ENCODE results near the gene TSTD1. TPM values are rescaled to one million over a fixed set of nuclear protein-coding genes. Genes with fewer than 3 reads are reported as not detected.

TSTD1 gene
- total and polyA plus RNA-seq, 2 experiments from 2014 or later = 94.9 to 244 TPM

DNA sequence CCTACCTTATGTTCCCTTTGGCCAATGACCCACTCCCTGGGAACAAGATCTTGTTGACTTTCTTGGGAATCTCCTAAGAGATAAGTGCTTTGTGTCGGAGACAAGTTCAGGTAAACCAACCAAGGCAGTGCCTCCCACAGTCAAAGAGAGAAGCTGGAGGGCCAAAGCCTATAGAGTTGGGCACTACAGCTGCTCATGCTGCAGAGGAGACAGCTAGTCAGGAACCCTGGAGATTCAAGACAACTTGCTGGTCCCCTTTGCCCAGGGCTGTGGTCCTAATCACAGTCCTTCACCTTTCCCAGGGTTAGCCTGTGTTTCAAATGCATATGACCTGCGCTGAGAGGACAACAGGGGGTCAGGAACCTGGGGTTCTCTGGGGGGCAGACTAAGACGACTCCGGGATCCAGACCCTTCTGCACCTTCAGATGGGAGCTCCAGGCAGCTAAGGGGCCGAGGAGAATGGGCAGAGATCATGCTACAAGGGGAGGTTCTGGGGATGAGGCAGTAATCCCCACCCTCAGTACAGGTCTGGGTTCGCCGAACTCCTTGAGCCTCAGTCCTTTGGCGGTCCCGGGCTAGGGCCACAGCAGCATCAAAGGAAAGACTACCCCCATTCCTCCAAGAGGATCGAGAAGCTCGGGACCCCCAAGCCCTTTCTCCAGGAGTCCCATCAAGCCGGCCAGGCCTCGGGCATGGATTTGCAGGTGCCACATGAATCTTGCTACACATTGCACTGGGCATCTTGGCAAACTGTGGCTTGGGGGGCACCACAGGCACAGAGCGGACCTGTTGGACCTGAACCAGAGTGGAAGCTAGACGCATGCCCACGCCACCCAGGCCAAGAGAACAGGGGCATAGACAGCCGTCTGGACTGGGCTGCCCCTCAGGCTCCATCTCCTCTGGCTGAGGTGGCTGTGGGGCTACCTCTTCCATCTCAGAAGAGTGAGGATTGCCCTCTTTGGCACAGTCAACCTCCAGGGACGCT lies 9.0 kb upstream of the TSTD1 start:
- Histone ChIP-seq H3K79me2 (replicated peaks; ENCODE audit: insufficient read depth) (peaks cover 24% of the 10 kb centered on the region), H3K27me3 (ENCODE audit: insufficient read depth) (peaks cover 5% of the 10 kb centered on the region; the same call in 1 of the 2 replicates), H3K27ac (ENCODE audit: low read depth) (no peak overlapping the region), H4K20me1 (replicated peaks; ENCODE audit: insufficient read depth) (no peaks in the 10 kb centered on the region), H2AFZ (no peak overlapping the region), H3K4me1 (ENCODE audit: insufficient read depth) (peaks cover 7% of the 10 kb centered on the region), H3K4me2 (no peak overlapping the region), H3K4me3 (no peak overlapping the region), H3F3A (replicated peaks; ENCODE audit: low read depth) (0 out of 2 replicates have a peak, but pooled peaks cover 9% of the 10 kb centered on the region), H3K36me3 (ENCODE audit: insufficient read depth) (peaks cover 6% of the 10 kb centered on the region; the same call in 1 of the 2 replicates), H3K9me2 (ENCODE audit: insufficient read depth) (peaks cover 15% of the 10 kb centered on the region)
- Mint-ChIP-seq H3K27ac (no peak overlapping the region), H3K36me3 (ENCODE audit: low read depth) (peaks cover 28% of the 10 kb centered on the region), H3K27me3 (ENCODE audit: insufficient read depth, low read depth, poor library complexity) (peaks cover 16% of the 10 kb centered on the region), H3K4me3 (peak overlapping the region; percentile 29; the same call in 1 of the 3 replicates), H3K4me1 (peaks cover 16% of the 10 kb centered on the region), H3K9me3 (peaks cover 38% of the 10 kb centered on the region)
- TF ChIP-seq CREB1 (CRISPR knock-in tag; IDR thresholded peaks at IDR 0.05; ENCODE audit: low read depth) = no peak
- no peak for TF ChIP-seq ZNF114 (CRISPR knock-in tag; IDR thresholded peaks at IDR 0.05)
- no peak for TF ChIP-seq EZH2 (IDR thresholded peaks at IDR 0.05; ENCODE audit: low read depth, unreplicated experiment)
- no peak for ATAC-seq
- DNase-seq (ENCODE audit: low spot score) = no peak

DNA sequence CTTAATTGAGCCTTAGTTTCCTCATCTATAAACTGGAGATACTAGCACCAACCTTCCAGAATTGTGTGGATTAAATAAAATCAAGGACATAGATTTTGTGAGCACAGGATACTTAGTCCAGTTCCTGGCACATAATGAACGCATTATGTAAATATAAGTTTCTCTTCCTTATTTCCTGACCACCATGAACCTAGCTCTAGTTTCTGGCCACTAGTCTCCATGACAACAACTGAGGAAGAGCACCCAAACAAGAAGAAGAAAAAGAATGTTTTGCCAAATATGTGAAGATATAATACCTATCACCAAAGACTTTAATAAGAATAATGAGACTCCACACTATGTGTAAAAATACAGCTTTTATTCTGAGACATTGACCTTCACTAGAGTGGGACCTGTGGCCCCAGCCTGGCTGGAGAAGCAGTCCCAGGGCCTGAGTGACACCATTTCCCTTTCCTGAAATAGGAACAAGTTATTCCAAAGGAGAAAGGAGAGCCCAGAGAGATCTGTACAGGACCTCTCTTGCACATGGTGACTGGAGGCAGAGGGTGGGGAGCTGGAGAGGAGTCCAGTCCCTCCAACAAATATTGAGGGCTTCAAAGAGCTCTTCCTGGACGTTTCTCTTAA lies 8.0 kb upstream of the TSTD1 start:
- no peak for ATAC-seq
- peak overlapping the region; percentile 97 for H3K4me3 Mint-ChIP-seq
- H3K27ac Mint-ChIP-seq = peak overlapping the region; percentile 99
- no peak for TF ChIP-seq JUNB (IDR thresholded peaks at IDR 0.05; ENCODE audit: unreplicated experiment)
- TF ChIP-seq, protein P1, sequence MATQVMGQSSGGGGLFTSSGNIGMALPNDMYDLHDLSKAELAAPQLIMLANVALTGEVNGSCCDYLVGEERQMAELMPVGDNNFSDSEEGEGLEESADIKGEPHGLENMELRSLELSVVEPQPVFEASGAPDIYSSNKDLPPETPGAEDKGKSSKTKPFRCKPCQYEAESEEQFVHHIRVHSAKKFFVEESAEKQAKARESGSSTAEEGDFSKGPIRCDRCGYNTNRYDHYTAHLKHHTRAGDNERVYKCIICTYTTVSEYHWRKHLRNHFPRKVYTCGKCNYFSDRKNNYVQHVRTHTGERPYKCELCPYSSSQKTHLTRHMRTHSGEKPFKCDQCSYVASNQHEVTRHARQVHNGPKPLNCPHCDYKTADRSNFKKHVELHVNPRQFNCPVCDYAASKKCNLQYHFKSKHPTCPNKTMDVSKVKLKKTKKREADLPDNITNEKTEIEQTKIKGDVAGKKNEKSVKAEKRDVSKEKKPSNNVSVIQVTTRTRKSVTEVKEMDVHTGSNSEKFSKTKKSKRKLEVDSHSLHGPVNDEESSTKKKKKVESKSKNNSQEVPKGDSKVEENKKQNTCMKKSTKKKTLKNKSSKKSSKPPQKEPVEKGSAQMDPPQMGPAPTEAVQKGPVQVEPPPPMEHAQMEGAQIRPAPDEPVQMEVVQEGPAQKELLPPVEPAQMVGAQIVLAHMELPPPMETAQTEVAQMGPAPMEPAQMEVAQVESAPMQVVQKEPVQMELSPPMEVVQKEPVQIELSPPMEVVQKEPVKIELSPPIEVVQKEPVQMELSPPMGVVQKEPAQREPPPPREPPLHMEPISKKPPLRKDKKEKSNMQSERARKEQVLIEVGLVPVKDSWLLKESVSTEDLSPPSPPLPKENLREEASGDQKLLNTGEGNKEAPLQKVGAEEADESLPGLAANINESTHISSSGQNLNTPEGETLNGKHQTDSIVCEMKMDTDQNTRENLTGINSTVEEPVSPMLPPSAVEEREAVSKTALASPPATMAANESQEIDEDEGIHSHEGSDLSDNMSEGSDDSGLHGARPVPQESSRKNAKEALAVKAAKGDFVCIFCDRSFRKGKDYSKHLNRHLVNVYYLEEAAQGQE (IDR thresholded peaks at IDR 0.05; ENCODE audit: unreplicated experiment) = no peak
- TF ChIP-seq, protein P2, sequence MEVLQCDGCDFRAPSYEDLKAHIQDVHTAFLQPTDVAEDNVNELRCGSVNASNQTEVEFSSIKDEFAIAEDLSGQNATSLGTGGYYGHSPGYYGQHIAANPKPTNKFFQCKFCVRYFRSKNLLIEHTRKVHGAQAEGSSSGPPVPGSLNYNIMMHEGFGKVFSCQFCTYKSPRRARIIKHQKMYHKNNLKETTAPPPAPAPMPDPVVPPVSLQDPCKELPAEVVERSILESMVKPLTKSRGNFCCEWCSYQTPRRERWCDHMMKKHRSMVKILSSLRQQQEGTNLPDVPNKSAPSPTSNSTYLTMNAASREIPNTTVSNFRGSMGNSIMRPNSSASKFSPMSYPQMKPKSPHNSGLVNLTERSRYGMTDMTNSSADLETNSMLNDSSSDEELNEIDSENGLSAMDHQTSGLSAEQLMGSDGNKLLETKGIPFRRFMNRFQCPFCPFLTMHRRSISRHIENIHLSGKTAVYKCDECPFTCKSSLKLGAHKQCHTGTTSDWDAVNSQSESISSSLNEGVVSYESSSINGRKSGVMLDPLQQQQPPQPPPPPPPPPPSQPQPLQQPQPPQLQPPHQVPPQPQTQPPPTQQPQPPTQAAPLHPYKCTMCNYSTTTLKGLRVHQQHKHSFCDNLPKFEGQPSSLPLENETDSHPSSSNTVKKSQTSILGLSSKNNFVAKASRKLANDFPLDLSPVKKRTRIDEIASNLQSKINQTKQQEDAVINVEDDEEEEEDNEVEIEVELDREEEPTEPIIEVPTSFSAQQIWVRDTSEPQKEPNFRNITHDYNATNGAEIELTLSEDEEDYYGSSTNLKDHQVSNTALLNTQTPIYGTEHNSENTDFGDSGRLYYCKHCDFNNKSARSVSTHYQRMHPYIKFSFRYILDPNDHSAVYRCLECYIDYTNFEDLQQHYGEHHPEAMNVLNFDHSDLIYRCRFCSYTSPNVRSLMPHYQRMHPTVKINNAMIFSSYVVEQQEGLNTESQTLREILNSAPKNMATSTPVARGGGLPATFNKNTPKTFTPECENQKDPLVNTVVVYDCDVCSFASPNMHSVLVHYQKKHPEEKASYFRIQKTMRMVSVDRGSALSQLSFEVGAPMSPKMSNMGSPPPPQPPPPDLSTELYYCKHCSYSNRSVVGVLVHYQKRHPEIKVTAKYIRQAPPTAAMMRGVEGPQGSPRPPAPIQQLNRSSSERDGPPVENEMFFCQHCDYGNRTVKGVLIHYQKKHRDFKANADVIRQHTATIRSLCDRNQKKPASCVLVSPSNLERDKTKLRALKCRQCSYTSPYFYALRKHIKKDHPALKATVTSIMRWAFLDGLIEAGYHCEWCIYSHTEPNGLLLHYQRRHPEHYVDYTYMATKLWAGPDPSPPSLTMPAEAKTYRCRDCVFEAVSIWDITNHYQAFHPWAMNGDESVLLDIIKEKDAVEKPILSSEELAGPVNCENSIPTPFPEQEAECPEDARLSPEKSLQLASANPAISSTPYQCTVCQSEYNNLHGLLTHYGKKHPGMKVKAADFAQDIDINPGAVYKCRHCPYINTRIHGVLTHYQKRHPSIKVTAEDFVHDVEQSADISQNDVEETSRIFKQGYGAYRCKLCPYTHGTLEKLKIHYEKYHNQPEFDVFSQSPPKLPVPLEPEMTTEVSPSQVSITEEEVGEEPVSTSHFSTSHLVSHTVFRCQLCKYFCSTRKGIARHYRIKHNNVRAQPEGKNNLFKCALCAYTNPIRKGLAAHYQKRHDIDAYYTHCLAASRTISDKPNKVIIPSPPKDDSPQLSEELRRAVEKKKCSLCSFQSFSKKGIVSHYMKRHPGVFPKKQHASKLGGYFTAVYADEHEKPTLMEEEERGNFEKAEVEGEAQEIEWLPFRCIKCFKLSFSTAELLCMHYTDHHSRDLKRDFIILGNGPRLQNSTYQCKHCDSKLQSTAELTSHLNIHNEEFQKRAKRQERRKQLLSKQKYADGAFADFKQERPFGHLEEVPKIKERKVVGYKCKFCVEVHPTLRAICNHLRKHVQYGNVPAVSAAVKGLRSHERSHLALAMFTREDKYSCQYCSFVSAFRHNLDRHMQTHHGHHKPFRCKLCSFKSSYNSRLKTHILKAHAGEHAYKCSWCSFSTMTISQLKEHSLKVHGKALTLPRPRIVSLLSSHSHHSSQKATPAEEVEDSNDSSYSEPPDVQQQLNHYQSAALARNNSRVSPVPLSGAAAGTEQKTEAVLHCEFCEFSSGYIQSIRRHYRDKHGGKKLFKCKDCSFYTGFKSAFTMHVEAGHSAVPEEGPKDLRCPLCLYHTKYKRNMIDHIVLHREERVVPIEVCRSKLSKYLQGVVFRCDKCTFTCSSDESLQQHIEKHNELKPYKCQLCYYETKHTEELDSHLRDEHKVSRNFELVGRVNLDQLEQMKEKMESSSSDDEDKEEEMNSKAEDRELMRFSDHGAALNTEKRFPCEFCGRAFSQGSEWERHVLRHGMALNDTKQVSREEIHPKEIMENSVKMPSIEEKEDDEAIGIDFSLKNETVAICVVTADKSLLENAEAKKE (CRISPR knock-in tag; IDR thresholded peaks at IDR 0.05) = no peak
- no peak for TF ChIP-seq NANOG (IDR thresholded peaks at IDR 0.05; ENCODE audit: borderline replicate concordance)
- no peak for TF ChIP-seq ZNF114 (CRISPR knock-in tag; IDR thresholded peaks at IDR 0.05)
- no peak for TF ChIP-seq CREB1 (CRISPR knock-in tag; IDR thresholded peaks at IDR 0.05; ENCODE audit: low read depth)

More for the DNA sequence above, 8.0 kb upstream of the TSTD1 start:
- no peak for DNase-seq (ENCODE audit: low spot score)
- Histone ChIP-seq H3K36me3 (ENCODE audit: insufficient read depth) (peaks cover 6% of the 10 kb centered on the region; the same call in 1 of the 2 replicates), H3K4me2 (peak overlapping the region; percentile 86), H3K4me3 (peak overlapping the region; percentile 52), H3K4me1 (ENCODE audit: insufficient read depth) (peaks cover 7% of the 10 kb centered on the region), H3K79me2 (replicated peaks; ENCODE audit: insufficient read depth) (peaks cover 27% of the 10 kb centered on the region), H4K20me1 (replicated peaks; ENCODE audit: insufficient read depth) (no peaks in the 10 kb centered on the region), H3K27me3 (ENCODE audit: insufficient read depth) (peaks cover 5% of the 10 kb centered on the region; the same call in 1 of the 2 replicates), H2AFZ (no peak overlapping the region), H3F3A (replicated peaks; ENCODE audit: low read depth) (peaks cover 15% of the 10 kb centered on the region; the same call in 1 of the 2 replicates), H3K9me2 (ENCODE audit: insufficient read depth) (peaks cover 15% of the 10 kb centered on the region), H3K27ac (ENCODE audit: low read depth) (peak overlapping the region; percentile 90; the same call in 1 of the 2 replicates)
- Mint-ChIP-seq H3K9me3 (peaks cover 38% of the 10 kb centered on the region), H3K27me3 (ENCODE audit: insufficient read depth, low read depth, poor library complexity) (peaks cover 16% of the 10 kb centered on the region), H3K36me3 (ENCODE audit: low read depth) (peaks cover 38% of the 10 kb centered on the region), H3K4me1 (peaks cover 23% of the 10 kb centered on the region)
